Measurements from ENCODE around the gene SLC5A10.
"Not testable (repeated sequence)": the region's sequence is repeated elsewhere in the genome, so short reads cannot be mapped to it uniquely, and the experiment has no call there.

The SLC5A10 gene

GRCh38 chr17:19064378-19064777 is 112.4 kb downstream of the SLC5A10 start:
- no CpG with 5 or more reads among the region's 17 CpGs for WGBS (ENCODE audit: insufficient coverage, insufficient read length)
- H3K27ac ChIP-seq (ENCODE audit: low read length); DNase-seq (ENCODE audit: low read depth, low spot score); H3K4me3 ChIP-seq (ENCODE audit: low read length); H3K27me3 ChIP-seq (ENCODE audit: control insufficient read depth, insufficient read depth, low read length); H3K9me3 ChIP-seq (ENCODE audit: control insufficient read depth, insufficient read depth, low read length); H3K4me1 ChIP-seq (ENCODE audit: control insufficient read depth, insufficient read depth, low read length); H3K36me3 ChIP-seq (ENCODE audit: control insufficient read depth, insufficient read depth, low read length): not testable (repeated sequence)

- WGBS (ENCODE audit: insufficient coverage, insufficient read length), result no CpG with 5 or more reads among the region's 34 CpGs
- not testable (repeated sequence) for H3K27ac ChIP-seq (ENCODE audit: low read length); H3K9me3 ChIP-seq (ENCODE audit: control insufficient read depth, insufficient read depth, low read length); H3K4me3 ChIP-seq (ENCODE audit: low read length); H3K4me1 ChIP-seq (ENCODE audit: control insufficient read depth, insufficient read depth, low read length); H3K36me3 ChIP-seq (ENCODE audit: control insufficient read depth, insufficient read depth, low read length); DNase-seq (ENCODE audit: low read depth, low spot score); H3K27me3 ChIP-seq (ENCODE audit: control insufficient read depth, insufficient read depth, low read length)
Observed at GRCh38 chr17:19070318-19071168, 118.6 kb downstream of the SLC5A10 start.

Measured in iPS DF 6.9 (cell line).